ENCODE measurements around the gene TBKBP1.

The TBKBP1 gene

DNA sequence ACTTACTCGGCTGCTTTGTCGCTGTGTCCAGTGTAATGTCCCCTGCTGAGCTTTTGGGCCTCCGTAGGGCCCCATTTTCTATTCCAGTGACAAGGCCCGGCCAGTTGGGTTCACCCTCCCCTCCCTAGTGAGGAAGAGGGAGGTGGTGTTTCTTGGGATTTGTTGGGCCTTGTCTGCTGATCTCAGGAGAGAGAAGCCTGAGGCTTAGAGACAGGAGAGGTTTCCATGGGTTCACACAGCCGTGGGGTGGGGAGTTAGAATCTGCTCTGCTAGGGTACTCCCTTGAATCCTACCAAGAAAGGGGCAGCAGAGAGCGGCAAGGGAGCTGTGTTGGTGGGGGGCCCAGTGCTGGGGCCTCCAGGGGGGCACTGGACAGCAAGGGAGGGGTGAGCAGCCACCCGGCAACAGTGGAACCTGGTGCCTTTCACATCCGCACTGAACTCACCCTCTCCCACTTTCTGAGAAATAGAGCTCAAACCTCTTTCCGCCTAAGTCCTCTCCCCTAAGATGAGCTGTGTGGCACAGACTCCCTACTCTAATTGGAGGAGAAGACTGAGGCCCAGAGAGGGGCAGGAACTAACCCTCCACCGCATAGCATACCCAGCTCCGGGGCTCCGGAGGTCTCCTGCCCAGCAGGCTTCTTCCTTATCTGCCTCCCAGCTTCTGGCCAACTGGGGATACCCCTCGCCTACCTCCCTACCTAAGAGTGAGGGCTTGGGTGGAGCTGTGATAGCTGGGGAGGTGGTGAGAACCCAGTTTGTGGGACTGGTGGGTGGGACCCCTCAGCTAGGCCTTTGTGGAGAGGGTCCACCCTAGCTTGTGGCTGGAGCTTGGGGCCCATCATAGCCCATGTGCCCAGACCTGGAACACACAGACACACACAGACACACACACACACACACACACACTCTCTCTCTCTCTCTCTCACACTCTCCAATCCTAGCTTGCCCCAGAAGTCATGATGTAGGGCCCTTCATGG, 6.8 kb downstream of the TBKBP1 start:
- no peak for DNase-seq

- no peak for DNase-seq
Measured at GRCh38 chr17:47701608-47702007, 7.6 kb downstream of the TBKBP1 start.

- DNase-seq, result no peak
Measured at GRCh38 chr17:47702391-47702995, 8.5 kb downstream of the TBKBP1 start.

GRCh38 chr17:47703191-47703591, 9.2 kb downstream of the TBKBP1 start:
- DNase-seq, result no peak

GRCh38 chr17:47703671-47704070, 9.7 kb downstream of the TBKBP1 start:
- DNase-seq, result no peak

GRCh38 chr17:47704116-47704515, 10.2 kb downstream of the TBKBP1 start:
- peak; percentile 29 for DNase-seq

GRCh38 chr17:47704736-47705135, 10.8 kb downstream of the TBKBP1 start:
- DNase-seq, result no peak

- DNase-seq, result no peak
Measured at GRCh38 chr17:47705536-47706530, 11.9 kb downstream of the TBKBP1 start.

- DNase-seq, result no peak
Measured at GRCh38 chr17:47707056-47707804, 13.3 kb downstream of the TBKBP1 start.

DNA sequence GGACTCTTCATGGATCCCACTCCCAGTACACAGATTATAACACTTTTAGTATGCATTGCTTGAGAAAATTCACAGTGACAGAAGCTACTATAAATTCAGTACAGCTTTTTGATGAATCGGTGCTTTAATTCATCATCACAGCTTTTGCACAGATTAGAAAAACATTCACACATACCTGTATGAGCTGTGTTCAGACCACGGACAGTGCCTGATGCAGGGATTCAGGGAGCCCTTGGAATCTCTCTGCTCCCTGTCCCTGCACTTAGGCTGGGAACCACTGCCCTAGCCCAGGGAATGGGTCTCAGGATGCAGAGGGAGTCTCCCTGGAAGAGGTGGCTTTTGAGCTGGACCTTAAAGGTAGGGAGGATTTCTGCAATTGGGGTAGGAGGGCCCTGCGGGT, 13.9 kb downstream of the TBKBP1 start:
- no peak for DNase-seq

DNA sequence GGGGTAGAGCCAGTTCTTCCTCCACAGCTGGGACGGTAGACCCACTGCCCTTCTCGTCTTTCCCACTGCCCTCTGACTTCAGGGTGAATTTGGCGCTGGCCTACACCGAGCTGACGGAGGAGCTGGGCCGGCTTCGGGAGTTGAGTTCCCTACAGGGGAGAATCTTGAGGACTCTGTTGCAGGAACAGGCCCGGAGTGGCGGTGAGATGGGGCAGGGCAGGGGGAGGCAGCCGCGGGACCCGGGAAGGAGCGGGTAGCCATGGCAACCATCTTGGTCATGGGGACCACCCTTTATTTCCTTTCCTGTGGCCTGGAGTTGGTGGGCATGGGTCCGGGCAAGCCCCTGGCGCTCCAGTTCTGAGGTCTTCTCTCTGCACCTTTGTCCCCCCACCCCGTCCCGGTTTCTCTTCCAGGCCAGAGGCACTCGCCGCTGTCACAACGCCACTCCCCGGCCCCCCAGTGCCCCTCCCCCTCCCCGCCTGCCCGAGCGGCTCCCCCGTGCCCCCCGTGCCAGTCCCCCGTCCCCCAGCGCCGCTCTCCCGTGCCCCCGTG, 14.4 kb downstream of the TBKBP1 start:
- DNase-seq, result no peak

DNA sequence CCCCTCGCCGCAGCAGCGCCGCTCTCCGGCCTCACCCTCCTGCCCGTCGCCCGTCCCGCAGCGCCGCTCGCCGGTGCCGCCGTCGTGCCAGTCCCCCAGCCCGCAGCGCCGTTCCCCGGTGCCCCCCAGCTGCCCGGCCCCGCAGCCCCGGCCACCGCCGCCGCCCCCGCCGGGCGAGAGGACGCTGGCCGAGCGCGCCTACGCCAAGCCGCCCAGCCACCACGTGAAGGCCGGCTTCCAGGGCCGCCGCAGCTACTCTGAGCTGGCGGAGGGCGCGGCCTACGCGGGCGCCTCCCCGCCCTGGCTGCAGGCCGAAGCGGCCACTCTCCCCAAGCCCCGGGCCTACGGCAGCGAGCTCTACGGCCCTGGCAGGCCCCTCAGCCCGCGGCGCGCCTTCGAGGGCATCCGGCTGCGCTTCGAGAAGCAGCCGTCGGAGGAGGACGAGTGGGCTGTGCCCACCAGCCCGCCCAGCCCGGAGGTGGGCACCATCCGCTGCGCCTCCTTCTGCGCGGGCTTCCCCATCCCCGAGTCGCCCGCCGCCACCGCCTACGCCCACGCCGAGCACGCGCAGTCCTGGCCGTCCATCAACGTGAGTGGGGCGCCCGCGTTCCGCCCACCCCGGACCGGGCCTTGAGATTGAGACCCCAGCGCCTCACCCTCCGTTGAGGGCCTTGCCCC, 15.0 kb downstream of the TBKBP1 start:
- DNase-seq, result no peak

- no peak for DNase-seq
Measured at GRCh38 chr17:47709594-47709993, 15.6 kb downstream of the TBKBP1 start.

GRCh38 chr17:47711366-47712099, 17.6 kb downstream of the TBKBP1 start:
- DNase-seq, result no peak

DNA sequence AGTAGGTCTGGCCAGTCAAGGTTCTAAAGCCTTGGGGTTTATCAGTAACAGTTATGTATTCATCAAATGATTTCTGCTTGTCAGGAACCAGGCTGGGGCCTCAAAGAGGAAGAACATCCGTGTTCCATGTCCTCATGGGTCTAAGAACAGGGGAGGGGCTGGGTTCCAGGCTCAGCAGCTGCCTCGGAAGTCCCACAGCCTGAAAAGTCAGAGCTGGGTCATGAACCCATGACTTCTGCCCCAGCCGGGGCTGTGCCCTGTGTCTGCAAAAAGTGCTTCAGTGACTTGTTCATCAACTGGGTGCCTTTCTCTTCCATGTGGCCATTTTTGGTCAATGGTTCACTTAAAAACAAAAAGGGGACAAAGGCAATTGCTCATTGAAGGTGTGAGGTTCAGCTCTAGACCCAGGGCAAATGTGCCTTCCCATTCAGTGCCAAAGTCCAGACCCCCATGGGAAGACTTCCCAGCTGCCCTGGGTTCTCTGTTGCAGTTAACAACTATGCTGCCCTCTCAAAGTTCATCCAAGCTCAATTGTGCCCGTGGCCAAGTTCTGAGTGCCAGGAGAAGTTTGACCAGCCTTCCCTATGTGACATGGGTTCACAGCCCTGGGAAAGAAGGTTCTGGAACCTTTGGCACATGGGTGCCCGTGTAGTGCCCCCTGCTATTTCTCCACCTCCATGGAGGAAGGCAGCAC, 18.5 kb downstream of the TBKBP1 start:
- no peak for DNase-seq

- DNase-seq, result no peak
Measured at GRCh38 chr17:47713980-47714700, 20.2 kb downstream of the TBKBP1 start.

DNA sequence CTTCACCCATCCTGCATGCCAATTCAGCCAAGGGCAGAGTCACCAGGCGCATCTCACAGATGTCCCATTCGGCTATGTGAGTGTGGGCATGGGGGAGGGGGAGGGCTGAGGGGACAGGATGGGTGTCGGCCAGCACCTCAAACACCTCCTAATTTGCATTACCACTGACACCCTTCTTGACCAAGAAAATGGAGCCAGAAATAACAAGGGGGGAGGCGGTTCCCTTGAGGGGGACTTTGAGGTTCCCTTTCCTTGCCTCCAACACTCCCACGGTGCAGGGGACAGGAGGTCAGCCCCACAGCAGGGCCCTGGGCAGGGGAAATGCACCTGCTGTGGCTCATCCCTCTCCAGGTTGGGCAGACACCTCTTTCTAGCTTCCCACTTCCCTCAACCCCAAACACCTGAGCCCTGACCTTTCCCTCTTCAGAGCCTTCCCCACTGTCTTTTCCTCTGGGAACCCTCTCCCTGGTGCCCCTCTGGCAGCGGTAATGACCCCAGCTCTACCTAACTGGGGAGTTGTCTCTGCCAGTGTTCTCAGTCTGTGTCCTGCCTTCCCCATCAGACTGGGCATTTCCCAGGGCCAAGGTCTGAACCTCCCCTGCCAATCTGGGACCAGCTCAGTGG, 20.9 kb downstream of the TBKBP1 start:
- DNase-seq, result no peak

- no peak for DNase-seq
Measured at GRCh38 chr17:47715669-47716325, 21.8 kb downstream of the TBKBP1 start.

Data from GF-D8 (cell line).